Epithelial cell of esophagus (primary cell): ENCODE data around the gene GATAD2B.

Experiments used
- DNase-seq: peaks from one replicate; pipeline ENCODE4 v3.0.0; 2010; ENCODE audit warnings: low read depth
- H3K4me3 ChIP-seq: 2 replicates; pipeline ENCODE4 v1.5.1; 2011; ENCODE audit warnings: mild to moderate bottlenecking, low read length, control low read depth
- TF ChIP-seq, protein P1 (sequence below): IDR thresholded peaks from 2 replicates; pipeline ENCODE4 v1.5.1; 2011; ENCODE audit warnings: low read depth, mild to moderate bottlenecking, low read length, control low read depth, inconsistent platforms; ENCODE audit not compliant: insufficient read depth; ENCODE audit errors: missing control alignments

Gene GATAD2B

GRCh38 chr1:153936011-153936802, 13.4 kb upstream of the GATAD2B start:
- no peak for DNase-seq
- TF ChIP-seq, protein P1, sequence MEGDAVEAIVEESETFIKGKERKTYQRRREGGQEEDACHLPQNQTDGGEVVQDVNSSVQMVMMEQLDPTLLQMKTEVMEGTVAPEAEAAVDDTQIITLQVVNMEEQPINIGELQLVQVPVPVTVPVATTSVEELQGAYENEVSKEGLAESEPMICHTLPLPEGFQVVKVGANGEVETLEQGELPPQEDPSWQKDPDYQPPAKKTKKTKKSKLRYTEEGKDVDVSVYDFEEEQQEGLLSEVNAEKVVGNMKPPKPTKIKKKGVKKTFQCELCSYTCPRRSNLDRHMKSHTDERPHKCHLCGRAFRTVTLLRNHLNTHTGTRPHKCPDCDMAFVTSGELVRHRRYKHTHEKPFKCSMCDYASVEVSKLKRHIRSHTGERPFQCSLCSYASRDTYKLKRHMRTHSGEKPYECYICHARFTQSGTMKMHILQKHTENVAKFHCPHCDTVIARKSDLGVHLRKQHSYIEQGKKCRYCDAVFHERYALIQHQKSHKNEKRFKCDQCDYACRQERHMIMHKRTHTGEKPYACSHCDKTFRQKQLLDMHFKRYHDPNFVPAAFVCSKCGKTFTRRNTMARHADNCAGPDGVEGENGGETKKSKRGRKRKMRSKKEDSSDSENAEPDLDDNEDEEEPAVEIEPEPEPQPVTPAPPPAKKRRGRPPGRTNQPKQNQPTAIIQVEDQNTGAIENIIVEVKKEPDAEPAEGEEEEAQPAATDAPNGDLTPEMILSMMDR = no peak
- no peak overlapping the region for H3K4me3 ChIP-seq

- no peak for DNase-seq
- TF ChIP-seq, protein P1 = no peak
- no peak overlapping the region for H3K4me3 ChIP-seq
Observed at GRCh38 chr1:153934746-153935145, 12.0 kb upstream of the GATAD2B start.

DNA sequence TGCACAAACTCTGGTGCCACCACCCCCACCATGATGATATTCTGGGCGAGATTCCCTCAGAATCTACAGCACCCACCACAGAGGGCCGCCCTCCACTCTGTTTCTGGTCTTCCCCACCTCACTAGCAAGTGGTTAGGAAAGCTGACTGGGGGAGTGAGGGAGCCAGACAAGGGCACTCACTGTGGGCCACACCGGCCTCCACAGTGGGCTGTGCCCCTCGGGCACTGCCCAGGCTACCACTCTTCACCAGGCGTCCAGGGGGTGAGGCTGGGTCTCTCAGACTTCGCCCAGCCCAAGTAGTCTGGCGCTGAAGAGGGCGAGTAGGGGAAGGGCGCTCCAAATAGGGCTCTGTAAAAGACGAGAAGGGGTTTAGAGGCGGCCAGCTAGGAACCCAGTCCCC, 11.2 kb upstream of the GATAD2B start:
- H3K4me3 ChIP-seq = no peak overlapping the region
- TF ChIP-seq, protein P1 = no peak
- DNase-seq = no peak

DNA sequence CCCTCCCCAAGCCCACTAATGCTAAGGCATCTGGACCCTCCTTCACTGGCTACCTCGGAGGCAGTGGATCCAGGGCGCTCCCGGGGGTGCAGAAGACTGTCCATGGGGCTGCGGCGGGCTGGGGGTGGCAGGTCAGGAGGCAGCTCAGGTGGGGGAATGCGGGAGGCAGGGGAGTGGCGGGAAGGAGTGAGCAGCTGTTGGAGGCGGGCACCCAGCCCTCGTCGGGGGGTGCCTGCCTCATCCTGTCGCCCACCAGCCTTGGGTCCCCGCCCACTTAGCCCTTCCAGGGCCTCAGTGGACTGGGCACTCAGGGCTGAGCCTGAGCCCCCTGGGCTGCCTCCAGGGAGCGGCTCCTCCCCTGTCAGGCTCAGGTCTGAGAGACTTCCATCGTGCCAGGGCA, 10.7 kb upstream of the GATAD2B start:
- H3K4me3 ChIP-seq = no peak overlapping the region
- TF ChIP-seq, protein P1 = no peak
- DNase-seq = no peak

- no peak overlapping the region for H3K4me3 ChIP-seq
- DNase-seq = no peak
- TF ChIP-seq, protein P1 = no peak
Observed at GRCh38 chr1:153932156-153933131, 9.7 kb upstream of the GATAD2B start.

- TF ChIP-seq, protein P1 = peak; percentile 8
- H3K4me3 ChIP-seq = no peak overlapping the region
- no peak for DNase-seq
Observed at GRCh38 chr1:153929981-153930948, 7.5 kb upstream of the GATAD2B start.
